ENCODE data around the gene STK10. TPM values are rescaled to one million over a fixed set of nuclear protein-coding genes. Genes with fewer than 3 reads are reported as not detected.

STK10 gene
- total RNA-seq, 1 donor from 2014 or later = 66.2 TPM

GRCh38 chr5:172043865-172044264 lies 144.2 kb downstream of the STK10 start:
- no peaks in the 10 kb centered on the region for H3K9me3 Mint-ChIP-seq (ENCODE audit: unreplicated experiment)
- H3K36me3 Mint-ChIP-seq (ENCODE audit: unreplicated experiment) = peaks cover 37% of the 10 kb centered on the region
- H3K4me1 Mint-ChIP-seq (ENCODE audit: unreplicated experiment) = peaks cover 8% of the 10 kb centered on the region
- DNase-seq (ENCODE audit: extremely low spot score, unreplicated experiment) = no peak
- H3K27ac Mint-ChIP-seq (ENCODE audit: unreplicated experiment) = no peak overlapping the region
- no peak overlapping the region for H3K4me3 Mint-ChIP-seq (ENCODE audit: unreplicated experiment)
- TF ChIP-seq, protein P1, sequence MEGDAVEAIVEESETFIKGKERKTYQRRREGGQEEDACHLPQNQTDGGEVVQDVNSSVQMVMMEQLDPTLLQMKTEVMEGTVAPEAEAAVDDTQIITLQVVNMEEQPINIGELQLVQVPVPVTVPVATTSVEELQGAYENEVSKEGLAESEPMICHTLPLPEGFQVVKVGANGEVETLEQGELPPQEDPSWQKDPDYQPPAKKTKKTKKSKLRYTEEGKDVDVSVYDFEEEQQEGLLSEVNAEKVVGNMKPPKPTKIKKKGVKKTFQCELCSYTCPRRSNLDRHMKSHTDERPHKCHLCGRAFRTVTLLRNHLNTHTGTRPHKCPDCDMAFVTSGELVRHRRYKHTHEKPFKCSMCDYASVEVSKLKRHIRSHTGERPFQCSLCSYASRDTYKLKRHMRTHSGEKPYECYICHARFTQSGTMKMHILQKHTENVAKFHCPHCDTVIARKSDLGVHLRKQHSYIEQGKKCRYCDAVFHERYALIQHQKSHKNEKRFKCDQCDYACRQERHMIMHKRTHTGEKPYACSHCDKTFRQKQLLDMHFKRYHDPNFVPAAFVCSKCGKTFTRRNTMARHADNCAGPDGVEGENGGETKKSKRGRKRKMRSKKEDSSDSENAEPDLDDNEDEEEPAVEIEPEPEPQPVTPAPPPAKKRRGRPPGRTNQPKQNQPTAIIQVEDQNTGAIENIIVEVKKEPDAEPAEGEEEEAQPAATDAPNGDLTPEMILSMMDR (IDR thresholded peaks at IDR 0.05) = no peak
- no peaks in the 10 kb centered on the region for H3K27me3 Mint-ChIP-seq (ENCODE audit: unreplicated experiment)

DNA sequence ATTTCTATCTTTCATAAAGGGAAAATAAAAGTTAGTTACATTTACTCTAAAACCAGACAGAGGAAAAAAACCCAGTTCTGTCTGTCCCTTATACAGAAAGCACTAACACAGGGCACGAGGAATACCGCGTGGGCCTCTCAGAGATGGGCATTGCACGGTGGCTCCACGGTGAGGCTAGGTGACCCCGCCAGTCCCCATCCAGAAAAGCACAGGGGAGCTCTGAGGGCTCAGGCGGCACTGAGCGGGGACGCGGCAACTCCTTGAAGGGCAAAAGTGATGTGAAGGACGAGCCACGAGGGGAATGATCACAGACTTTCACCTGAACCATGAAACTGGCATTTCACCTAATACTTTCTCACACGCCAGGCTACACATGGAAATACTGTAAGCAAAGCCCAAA lies 145.8 kb downstream of the STK10 start:
- no peaks in the 10 kb centered on the region for H3K9me3 Mint-ChIP-seq (ENCODE audit: unreplicated experiment)
- H3K27me3 Mint-ChIP-seq (ENCODE audit: unreplicated experiment) = no peaks in the 10 kb centered on the region
- DNase-seq (ENCODE audit: extremely low spot score, unreplicated experiment) = no peak
- H3K27ac Mint-ChIP-seq (ENCODE audit: unreplicated experiment) = no peak overlapping the region
- H3K36me3 Mint-ChIP-seq (ENCODE audit: unreplicated experiment) = peaks cover 29% of the 10 kb centered on the region
- H3K4me1 Mint-ChIP-seq (ENCODE audit: unreplicated experiment) = peaks cover 2% of the 10 kb centered on the region
- TF ChIP-seq, protein P1 (IDR thresholded peaks at IDR 0.05) = no peak
- H3K4me3 Mint-ChIP-seq (ENCODE audit: unreplicated experiment) = no peak overlapping the region

DNA sequence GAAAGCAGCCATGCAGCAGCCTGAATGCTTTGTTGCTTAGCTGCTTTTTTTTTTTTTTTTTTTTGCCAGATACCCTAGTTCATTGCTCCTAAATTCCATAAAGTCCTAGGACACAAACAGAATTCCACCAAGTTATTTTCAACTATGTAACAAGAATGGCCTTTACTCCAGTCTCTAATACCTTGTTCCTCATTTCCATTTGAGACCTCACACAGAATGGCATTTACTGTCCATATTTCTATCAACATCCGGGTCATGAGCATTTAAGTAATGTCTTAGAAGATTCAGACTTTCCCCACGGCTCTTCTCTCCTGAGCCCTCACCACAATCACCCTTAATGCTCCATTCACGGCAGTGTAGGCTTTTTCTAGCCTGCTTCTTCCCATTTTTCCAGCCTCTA lies 149.9 kb downstream of the STK10 start:
- TF ChIP-seq, protein P1 (IDR thresholded peaks at IDR 0.05) = no peak
- no peak overlapping the region for H3K27ac Mint-ChIP-seq (ENCODE audit: unreplicated experiment)
- H3K36me3 Mint-ChIP-seq (ENCODE audit: unreplicated experiment) = peaks cover 4% of the 10 kb centered on the region
- no peak for DNase-seq (ENCODE audit: extremely low spot score, unreplicated experiment)
- H3K9me3 Mint-ChIP-seq (ENCODE audit: unreplicated experiment) = no peaks in the 10 kb centered on the region
- H3K4me1 Mint-ChIP-seq (ENCODE audit: unreplicated experiment) = no peaks in the 10 kb centered on the region
- H3K4me3 Mint-ChIP-seq (ENCODE audit: unreplicated experiment) = no peak overlapping the region
- no peaks in the 10 kb centered on the region for H3K27me3 Mint-ChIP-seq (ENCODE audit: unreplicated experiment)

DNA sequence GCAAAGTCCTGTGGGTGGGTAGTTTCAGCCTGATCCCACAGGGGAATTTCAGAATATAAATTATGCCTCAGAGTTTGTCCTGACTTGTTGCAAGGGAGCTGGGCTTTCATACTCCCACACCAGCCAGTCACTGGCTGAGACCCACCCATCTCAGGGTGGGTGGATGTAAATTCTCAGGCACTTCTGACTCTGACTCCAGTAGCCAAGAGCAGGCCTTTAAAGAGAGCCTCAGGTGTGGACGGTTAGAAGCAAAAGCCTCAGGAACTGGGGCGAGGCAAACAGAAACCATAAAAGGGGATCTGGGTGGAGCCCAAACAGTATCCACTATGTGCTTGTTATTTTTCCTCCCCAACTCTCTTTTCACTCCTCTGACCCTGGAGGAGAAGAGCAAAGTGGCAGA lies 153.0 kb downstream of the STK10 start:
- no peak for DNase-seq (ENCODE audit: extremely low spot score, unreplicated experiment)
- Mint-ChIP-seq H3K4me3 (ENCODE audit: unreplicated experiment) (no peak overlapping the region), H3K9me3 (ENCODE audit: unreplicated experiment) (peaks cover 5% of the 10 kb centered on the region), H3K27ac (ENCODE audit: unreplicated experiment) (no peak overlapping the region), H3K36me3 (ENCODE audit: unreplicated experiment) (peaks cover 4% of the 10 kb centered on the region), H3K4me1 (ENCODE audit: unreplicated experiment) (no peaks in the 10 kb centered on the region), H3K27me3 (ENCODE audit: unreplicated experiment) (no peaks in the 10 kb centered on the region)
- TF ChIP-seq, protein P1 (IDR thresholded peaks at IDR 0.05) = no peak

GRCh38 chr5:172031894-172032461 lies 156.0 kb downstream of the STK10 start:
- peaks cover 5% of the 10 kb centered on the region for H3K9me3 Mint-ChIP-seq (ENCODE audit: unreplicated experiment)
- H3K4me1 Mint-ChIP-seq (ENCODE audit: unreplicated experiment) = peaks cover 11% of the 10 kb centered on the region

More at GRCh38 chr5:172031894-172032461, 156.0 kb downstream of the STK10 start:
- H3K36me3 Mint-ChIP-seq (ENCODE audit: unreplicated experiment) = peaks cover 4% of the 10 kb centered on the region
- TF ChIP-seq, protein P1 (IDR thresholded peaks at IDR 0.05) = no peak
- no peaks in the 10 kb centered on the region for H3K27me3 Mint-ChIP-seq (ENCODE audit: unreplicated experiment)
- DNase-seq (ENCODE audit: extremely low spot score, unreplicated experiment) = no peak
- H3K27ac Mint-ChIP-seq (ENCODE audit: unreplicated experiment) = no peak overlapping the region
- H3K4me3 Mint-ChIP-seq (ENCODE audit: unreplicated experiment) = no peak overlapping the region
